IPS-15b (cell line): ENCODE results near the gene ARHGAP23.
"Not testable (repeated sequence)": the region's sequence is repeated elsewhere in the genome, so short reads cannot be mapped to it uniquely, and the experiment has no call there.

ENCODE experiments used
- H3K27me3 ChIP-seq: one replicate; pipeline ENCODE4 v1.6.1; 2013; ENCODE audit warnings: low read length; ENCODE audit not compliant: control insufficient read depth, insufficient read depth
- H3K36me3 ChIP-seq: one replicate; pipeline ENCODE4 v1.6.1; 2013; ENCODE audit warnings: low read length; ENCODE audit not compliant: control insufficient read depth, insufficient read depth
- H3K4me1 ChIP-seq: one replicate; pipeline ENCODE4 v1.6.1; 2013; ENCODE audit warnings: mild to moderate bottlenecking, low read length; ENCODE audit not compliant: control insufficient read depth, insufficient read depth
- H3K4me3 ChIP-seq: one replicate; pipeline ENCODE4 v1.5.1; 2013; ENCODE audit warnings: low read depth, low read length
- H3K9ac ChIP-seq: one replicate; pipeline ENCODE4 v1.6.1; 2013; ENCODE audit warnings: low read depth, mild to moderate bottlenecking, low read length
- H3K9me3 ChIP-seq: one replicate; pipeline ENCODE4 v1.6.1; 2013; ENCODE audit warnings: mild to moderate bottlenecking, low read length; ENCODE audit not compliant: control insufficient read depth, insufficient read depth

ARHGAP23 gene

GRCh38 chr17:38530856-38531255, 102.6 kb downstream of the ARHGAP23 start:
- not testable (repeated sequence) for H3K4me1 ChIP-seq, H3K36me3 ChIP-seq, H3K27me3 ChIP-seq, H3K9ac ChIP-seq, H3K9me3 ChIP-seq, H3K4me3 ChIP-seq

- not testable (repeated sequence) for H3K4me1 ChIP-seq, H3K27me3 ChIP-seq, H3K36me3 ChIP-seq, H3K9ac ChIP-seq, H3K4me3 ChIP-seq, H3K9me3 ChIP-seq
Observed at GRCh38 chr17:38531761-38532160, 103.5 kb downstream of the ARHGAP23 start.

GRCh38 chr17:38532451-38532850, 104.2 kb downstream of the ARHGAP23 start:
- Histone ChIP-seq H3K4me1 (peaks cover 3% of the 10 kb centered on the region), H3K9ac (no peak overlapping the region), H3K9me3 (no peaks in the 10 kb centered on the region), H3K4me3 (no peak overlapping the region), H3K27me3 (no peaks in the 10 kb centered on the region), H3K36me3 (no peaks in the 10 kb centered on the region)

GRCh38 chr17:38533241-38533640, 105.0 kb downstream of the ARHGAP23 start:
- peaks cover 3% of the 10 kb centered on the region for H3K4me1 ChIP-seq
- no peak overlapping the region for H3K4me3 ChIP-seq
- no peaks in the 10 kb centered on the region for H3K27me3 ChIP-seq
- H3K9me3 ChIP-seq, result no peaks in the 10 kb centered on the region
- H3K36me3 ChIP-seq, result no peaks in the 10 kb centered on the region
- no peak overlapping the region for H3K9ac ChIP-seq

- no peaks in the 10 kb centered on the region for H3K9me3 ChIP-seq
- H3K4me1 ChIP-seq, result peaks cover 3% of the 10 kb centered on the region
- no peak overlapping the region for H3K4me3 ChIP-seq
- no peaks in the 10 kb centered on the region for H3K36me3 ChIP-seq
- no peak overlapping the region for H3K9ac ChIP-seq
- no peaks in the 10 kb centered on the region for H3K27me3 ChIP-seq
Observed at GRCh38 chr17:38533866-38534497, 105.7 kb downstream of the ARHGAP23 start.

GRCh38 chr17:38534498-38534885, 106.2 kb downstream of the ARHGAP23 start:
- no peaks in the 10 kb centered on the region for H3K36me3 ChIP-seq
- H3K4me1 ChIP-seq, result peaks cover 3% of the 10 kb centered on the region
- no peaks in the 10 kb centered on the region for H3K9me3 ChIP-seq
- no peak overlapping the region for H3K9ac ChIP-seq
- no peak overlapping the region for H3K4me3 ChIP-seq
- no peaks in the 10 kb centered on the region for H3K27me3 ChIP-seq

- H3K9ac ChIP-seq, result no peak overlapping the region
- peaks cover 5% of the 10 kb centered on the region for H3K4me1 ChIP-seq
- H3K9me3 ChIP-seq, result no peaks in the 10 kb centered on the region
- H3K27me3 ChIP-seq, result no peaks in the 10 kb centered on the region
- no peaks in the 10 kb centered on the region for H3K36me3 ChIP-seq
- no peak overlapping the region for H3K4me3 ChIP-seq
Observed at GRCh38 chr17:38535886-38536285, 107.6 kb downstream of the ARHGAP23 start.

- no peak overlapping the region for H3K4me3 ChIP-seq
- H3K36me3 ChIP-seq, result no peaks in the 10 kb centered on the region
- no peaks in the 10 kb centered on the region for H3K27me3 ChIP-seq
- H3K4me1 ChIP-seq, result peaks cover 5% of the 10 kb centered on the region
- no peak overlapping the region for H3K9ac ChIP-seq
- H3K9me3 ChIP-seq, result no peaks in the 10 kb centered on the region
Observed at GRCh38 chr17:38536661-38537060, 108.4 kb downstream of the ARHGAP23 start.

- Histone ChIP-seq H3K9me3 (no peaks in the 10 kb centered on the region), H3K4me1 (peaks cover 2% of the 10 kb centered on the region), H3K27me3 (no peaks in the 10 kb centered on the region), H3K36me3 (no peaks in the 10 kb centered on the region), H3K9ac (no peak overlapping the region), H3K4me3 (no peak overlapping the region)
Observed at GRCh38 chr17:38538906-38539305, 110.6 kb downstream of the ARHGAP23 start.

- Histone ChIP-seq H3K36me3 (no peaks in the 10 kb centered on the region), H3K4me1 (peaks cover 2% of the 10 kb centered on the region), H3K27me3 (no peaks in the 10 kb centered on the region), H3K4me3 (no peak overlapping the region), H3K9me3 (no peaks in the 10 kb centered on the region), H3K9ac (no peak overlapping the region)
Observed at GRCh38 chr17:38539386-38539785, 111.1 kb downstream of the ARHGAP23 start.

- H3K4me3 ChIP-seq, result no peak overlapping the region
- peaks cover 2% of the 10 kb centered on the region for H3K4me1 ChIP-seq
- no peaks in the 10 kb centered on the region for H3K27me3 ChIP-seq
- H3K9me3 ChIP-seq, result no peaks in the 10 kb centered on the region
- H3K36me3 ChIP-seq, result no peaks in the 10 kb centered on the region
- no peak overlapping the region for H3K9ac ChIP-seq
Observed at GRCh38 chr17:38540514-38541045, 112.3 kb downstream of the ARHGAP23 start.

GRCh38 chr17:38541281-38541680, 113.0 kb downstream of the ARHGAP23 start:
- Histone ChIP-seq H3K4me3 (no peak overlapping the region), H3K9ac (no peak overlapping the region), H3K36me3 (no peaks in the 10 kb centered on the region), H3K27me3 (no peaks in the 10 kb centered on the region), H3K4me1 (peaks cover 2% of the 10 kb centered on the region), H3K9me3 (no peaks in the 10 kb centered on the region)
